DOHH2 (cell line): Measurements from ENCODE around the gene BSN.

ENCODE experiments used
- EZH2phosphoT487 ChIP-seq: fragments of 200-600 bp; sonication (generic); IDR thresholded peaks from 2 replicates; pipeline ENCODE4 v1.6.1; 2017; ENCODE audit warnings: borderline replicate concordance, mild to moderate bottlenecking, antibody characterized with exemption, low read length, moderate library complexity, mixed read lengths
- TF ChIP-seq, protein P1 (sequence below): fragments of 200-600 bp; sonication (generic); IDR thresholded peaks from one replicate; pipeline ENCODE4 v1.5.1; 2014; ENCODE audit warnings: antibody characterized with exemption, mild to moderate bottlenecking, low read depth, low read length; ENCODE audit not compliant: poor library complexity, severe bottlenecking

DNA sequence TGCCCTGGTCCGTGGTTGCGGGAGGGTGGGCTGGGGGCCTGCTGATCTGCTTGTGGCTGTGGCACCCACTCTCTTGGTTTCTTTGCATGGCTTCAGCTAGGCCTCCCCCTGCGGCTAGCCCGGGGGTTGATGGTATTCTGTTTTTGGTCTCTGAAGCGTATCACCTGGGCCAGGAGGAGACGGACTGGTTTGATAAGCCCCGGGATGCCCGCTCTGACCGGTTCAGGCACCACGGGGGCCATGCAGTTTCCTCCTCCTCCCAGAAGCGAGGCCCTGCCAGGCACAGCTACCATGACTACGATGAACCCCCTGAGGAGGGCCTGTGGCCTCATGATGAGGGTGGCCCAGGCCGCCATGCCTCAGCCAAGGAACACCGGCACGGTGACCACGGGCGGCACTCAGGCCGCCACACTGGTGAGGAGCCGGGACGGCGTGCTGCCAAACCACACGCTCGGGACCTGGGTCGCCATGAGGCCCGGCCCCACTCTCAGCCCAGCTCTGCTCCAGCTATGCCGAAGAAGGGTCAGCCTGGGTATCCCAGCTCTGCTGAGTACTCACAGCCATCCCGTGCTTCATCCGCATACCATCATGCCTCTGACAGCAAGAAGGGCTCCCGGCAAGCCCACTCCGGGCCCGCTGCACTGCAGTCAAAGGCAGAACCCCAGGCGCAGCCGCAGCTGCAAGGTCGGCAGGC lies 108.6 kb downstream of the BSN start:
- TF ChIP-seq, protein P1, sequence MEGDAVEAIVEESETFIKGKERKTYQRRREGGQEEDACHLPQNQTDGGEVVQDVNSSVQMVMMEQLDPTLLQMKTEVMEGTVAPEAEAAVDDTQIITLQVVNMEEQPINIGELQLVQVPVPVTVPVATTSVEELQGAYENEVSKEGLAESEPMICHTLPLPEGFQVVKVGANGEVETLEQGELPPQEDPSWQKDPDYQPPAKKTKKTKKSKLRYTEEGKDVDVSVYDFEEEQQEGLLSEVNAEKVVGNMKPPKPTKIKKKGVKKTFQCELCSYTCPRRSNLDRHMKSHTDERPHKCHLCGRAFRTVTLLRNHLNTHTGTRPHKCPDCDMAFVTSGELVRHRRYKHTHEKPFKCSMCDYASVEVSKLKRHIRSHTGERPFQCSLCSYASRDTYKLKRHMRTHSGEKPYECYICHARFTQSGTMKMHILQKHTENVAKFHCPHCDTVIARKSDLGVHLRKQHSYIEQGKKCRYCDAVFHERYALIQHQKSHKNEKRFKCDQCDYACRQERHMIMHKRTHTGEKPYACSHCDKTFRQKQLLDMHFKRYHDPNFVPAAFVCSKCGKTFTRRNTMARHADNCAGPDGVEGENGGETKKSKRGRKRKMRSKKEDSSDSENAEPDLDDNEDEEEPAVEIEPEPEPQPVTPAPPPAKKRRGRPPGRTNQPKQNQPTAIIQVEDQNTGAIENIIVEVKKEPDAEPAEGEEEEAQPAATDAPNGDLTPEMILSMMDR, result no peak
- TF ChIP-seq EZH2phosphoT487, result no peak
